GM18909 (cell line): ENCODE data around the gene AIM2.
A peak's percentile ranks its signal among the peaks of the same experiment; 100 is the strongest.
"Not testable (repeated sequence)": the region's sequence is repeated elsewhere in the genome, so short reads cannot be mapped to it uniquely, and the experiment has no call there.

Source experiments
- ATAC-seq: cut with Tn5 transposase; IDR thresholded peaks from one replicate; pipeline ENCODE4 v1.9.1; 2021; ENCODE audit warnings: mild to moderate bottlenecking; ENCODE audit not compliant: unreplicated experiment, poor library complexity

The AIM2 gene

DNA sequence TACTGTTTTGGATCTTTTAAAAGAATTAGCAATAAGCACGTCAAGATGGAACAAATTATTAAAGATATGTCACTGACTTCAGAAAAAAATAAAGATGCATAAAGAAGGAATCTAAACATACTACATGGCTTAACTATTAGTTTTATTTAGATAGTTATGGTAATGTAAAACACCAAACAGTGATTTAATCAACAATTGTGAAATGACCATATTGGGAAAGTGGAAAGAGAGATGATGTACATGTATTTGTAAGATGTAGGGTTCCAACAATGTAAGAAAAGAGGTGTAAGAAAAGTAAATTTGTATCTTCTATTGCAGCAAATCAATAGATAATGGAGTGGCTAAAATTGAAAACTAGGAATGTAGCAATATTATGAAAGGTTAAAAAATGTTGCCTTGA, 6.4 kb upstream of the AIM2 start:
- ATAC-seq = no peak

DNA sequence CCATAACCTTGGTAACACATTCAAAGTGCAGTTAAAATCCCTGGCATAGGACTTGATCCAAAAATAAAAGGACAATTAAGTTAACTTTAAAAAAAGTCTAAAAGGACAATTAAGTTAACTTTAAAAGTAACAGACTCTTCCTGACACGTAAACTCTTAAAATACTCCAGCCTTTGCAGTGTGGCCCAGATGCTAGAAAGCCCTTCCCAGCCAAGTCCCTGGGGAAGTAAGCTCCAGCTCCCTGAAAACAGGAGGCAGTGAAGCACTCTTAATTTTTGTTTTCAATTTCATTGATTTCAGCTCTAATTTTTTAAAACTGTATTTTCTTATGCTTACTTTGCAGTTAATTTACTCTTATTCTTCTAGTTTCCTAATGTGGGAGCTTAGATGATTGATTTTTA, 5.1 kb upstream of the AIM2 start:
- ATAC-seq = no peak

- no peak for ATAC-seq
Observed at GRCh38 chr1:159079525-159079924, 3.0 kb upstream of the AIM2 start.

DNA sequence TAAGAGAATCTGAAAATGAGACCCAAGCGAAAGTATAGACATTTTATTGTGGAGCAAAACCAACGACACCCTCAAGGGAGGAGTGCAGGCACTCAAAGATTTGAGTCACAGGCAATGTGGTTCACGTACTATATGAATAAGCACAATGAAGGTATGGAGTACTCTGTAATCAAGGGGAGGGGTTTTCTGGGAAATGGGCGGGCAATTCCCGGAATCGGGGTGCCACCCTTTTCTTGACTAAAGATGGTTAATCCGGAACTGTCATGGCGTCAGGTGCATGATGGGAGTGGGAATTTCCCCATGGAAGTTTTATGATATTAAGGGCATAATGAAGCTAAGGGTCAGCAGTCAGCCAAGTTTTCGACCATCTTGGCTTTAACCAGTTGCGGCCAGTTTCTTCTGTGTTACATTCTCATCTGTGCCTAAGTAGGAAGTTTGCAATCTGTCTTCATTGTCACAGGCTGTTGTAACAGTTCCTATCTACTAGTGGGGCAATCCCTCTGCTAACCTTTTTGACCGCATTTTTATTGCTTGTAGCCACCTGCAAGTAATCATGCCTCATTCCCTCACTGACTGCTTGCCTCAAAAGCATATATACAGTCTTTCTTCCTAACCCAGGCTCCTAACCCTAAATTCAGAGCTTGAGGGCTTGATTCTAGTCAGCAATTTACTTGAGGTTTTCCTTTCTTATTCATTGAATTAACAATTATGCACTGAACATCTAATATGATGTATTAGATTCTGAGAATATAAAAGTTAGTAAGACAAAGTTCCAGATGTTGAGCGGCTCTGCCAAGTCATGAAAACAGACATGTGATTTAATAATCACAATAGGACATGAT, 775 bp upstream of the AIM2 start:
- ATAC-seq = peak; percentile 75

GRCh38 chr1:159071970-159072582, 4.5 kb downstream of the AIM2 start:
- no peak for ATAC-seq

GRCh38 chr1:159068886-159069285, 7.7 kb downstream of the AIM2 start:
- no peak for ATAC-seq

GRCh38 chr1:159067699-159068621, 8.6 kb downstream of the AIM2 start:
- peak; percentile 92 for ATAC-seq

- ATAC-seq = no peak
Observed at GRCh38 chr1:159066108-159066507, 10.5 kb downstream of the AIM2 start.

GRCh38 chr1:159065106-159065505, 11.5 kb downstream of the AIM2 start:
- no peak for ATAC-seq

- no peak for ATAC-seq
Observed at GRCh38 chr1:159058751-159059150, 17.8 kb downstream of the AIM2 start.

GRCh38 chr1:159056069-159056698, 20.4 kb downstream of the AIM2 start:
- no peak for ATAC-seq

GRCh38 chr1:159055181-159055641, 21.4 kb downstream of the AIM2 start:
- ATAC-seq = no peak

DNA sequence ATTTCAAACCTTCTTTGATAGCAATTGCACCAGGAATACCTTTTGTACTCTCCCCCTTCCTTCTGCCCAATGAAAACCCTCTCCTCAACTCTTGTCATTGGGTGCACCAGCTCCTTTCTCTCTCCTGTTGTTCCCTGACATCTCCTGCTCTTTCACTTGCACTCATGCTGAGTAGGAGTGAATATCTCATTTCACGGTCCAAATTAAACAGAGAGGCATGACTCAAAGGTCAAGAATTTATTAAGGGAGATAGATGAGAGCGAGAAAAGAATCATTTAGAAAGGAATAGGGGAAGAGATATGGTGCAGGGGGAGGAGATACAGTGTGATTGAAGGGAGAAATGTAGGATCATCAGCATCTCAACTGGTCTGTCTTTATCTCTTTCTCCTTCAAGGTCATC, 22.1 kb downstream of the AIM2 start:
- no peak for ATAC-seq

- ATAC-seq = no peak
Observed at GRCh38 chr1:159051436-159051835, 25.1 kb downstream of the AIM2 start.

GRCh38 chr1:159046486-159046885, 30.1 kb downstream of the AIM2 start:
- ATAC-seq = not testable (repeated sequence)

DNA sequence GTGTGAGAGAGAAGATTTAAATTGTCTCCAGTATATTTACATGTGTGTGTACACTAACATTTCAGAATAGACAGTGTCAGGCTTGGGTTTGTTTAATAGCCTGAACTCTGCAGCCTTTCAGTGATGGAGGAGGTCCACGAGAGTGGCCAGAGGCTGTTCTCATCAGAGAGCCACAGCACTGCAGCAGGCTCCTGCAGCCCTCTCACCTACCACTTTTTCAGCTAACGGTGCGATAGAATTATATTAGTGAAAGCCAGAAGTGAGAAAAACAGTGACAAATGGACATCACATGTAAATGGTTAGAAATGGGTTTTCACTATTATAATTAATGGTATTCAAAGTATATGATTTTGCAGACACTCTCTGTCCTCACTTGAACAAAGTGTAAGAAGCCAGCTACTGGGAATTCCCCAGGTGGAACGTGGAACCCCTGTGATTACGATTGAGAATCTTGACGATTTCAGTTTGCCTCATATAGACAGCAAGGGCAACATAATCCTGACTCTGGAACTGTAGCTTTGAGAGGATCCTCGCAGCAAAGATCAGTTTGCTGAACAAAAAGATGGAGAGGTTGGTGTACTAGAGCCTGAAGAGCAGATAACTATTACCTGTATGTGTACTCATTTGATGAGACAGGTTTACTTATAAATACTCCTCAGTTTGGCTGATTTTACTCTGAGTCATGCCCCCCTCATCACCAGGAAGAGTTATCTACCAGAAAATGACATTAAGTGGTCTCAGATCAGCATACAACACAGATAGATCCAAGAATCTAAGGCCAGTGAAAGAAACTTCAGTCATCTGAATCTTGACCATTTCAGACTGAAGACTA, 35.5 kb downstream of the AIM2 start:
- ATAC-seq = no peak

- ATAC-seq = no peak
Observed at GRCh38 chr1:159040206-159040605, 36.4 kb downstream of the AIM2 start.

DNA sequence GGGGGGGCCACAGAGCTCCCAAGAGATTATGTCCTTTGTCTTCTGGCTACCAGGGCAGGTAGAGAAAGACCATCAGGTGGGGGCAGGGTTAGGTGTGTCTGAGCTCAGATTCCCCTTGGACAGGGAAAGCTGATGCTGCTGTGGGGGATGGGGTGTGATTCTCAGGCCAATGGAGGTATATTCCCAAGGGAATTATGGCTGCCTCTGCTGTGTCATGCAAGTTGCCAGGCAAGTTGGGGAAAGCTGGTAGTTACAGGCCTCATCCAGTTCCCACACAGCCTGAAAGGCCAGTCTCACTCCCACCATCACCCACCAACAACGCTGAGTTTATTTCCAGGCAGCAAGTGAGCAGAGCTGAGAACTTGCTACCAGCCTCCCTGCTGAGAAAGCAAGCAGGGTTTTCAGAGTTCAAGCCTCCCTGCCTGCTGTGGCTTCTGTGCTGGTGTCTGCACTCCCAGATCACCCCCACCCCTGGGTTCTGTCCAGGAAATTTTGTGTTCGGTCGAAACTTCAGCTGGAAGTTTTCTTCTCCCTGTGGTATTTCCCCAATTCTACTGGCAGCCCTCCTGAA, 45.6 kb downstream of the AIM2 start:
- no peak for ATAC-seq

- no peak for ATAC-seq
Observed at GRCh38 chr1:159030311-159030710, 46.3 kb downstream of the AIM2 start.
